GM12873 (cell line): ENCODE data around the gene BTBD8.

Source experiments
- TF ChIP-seq, protein P1 (sequence below): IDR thresholded peaks from 2 replicates; pipeline ENCODE4 v1.5.1; 2012; ENCODE audit warnings: low read depth, mild to moderate bottlenecking, moderate library complexity, low read length, control low read depth; ENCODE audit not compliant: insufficient read depth; ENCODE audit errors: missing control alignments

BTBD8 gene

DNA sequence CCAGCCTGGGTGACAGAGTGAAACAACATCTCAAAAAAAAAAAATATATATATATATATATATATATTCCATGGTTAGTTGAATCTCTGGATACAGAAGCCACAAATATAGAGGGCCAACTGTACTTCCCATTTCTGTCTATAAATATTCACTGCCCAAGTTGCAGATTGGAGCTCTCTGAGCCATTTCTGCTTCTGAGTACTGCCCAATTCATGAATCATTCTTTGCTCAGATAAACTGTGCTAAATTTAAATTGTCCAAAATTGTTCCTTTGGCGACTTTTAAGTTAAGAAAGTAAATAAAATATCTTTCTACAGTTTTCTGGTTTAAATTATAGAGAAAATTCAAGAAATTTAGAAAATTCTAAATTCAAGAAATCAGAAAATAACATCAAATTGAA, 114.4 kb downstream of the BTBD8 start:
- TF ChIP-seq, protein P1, sequence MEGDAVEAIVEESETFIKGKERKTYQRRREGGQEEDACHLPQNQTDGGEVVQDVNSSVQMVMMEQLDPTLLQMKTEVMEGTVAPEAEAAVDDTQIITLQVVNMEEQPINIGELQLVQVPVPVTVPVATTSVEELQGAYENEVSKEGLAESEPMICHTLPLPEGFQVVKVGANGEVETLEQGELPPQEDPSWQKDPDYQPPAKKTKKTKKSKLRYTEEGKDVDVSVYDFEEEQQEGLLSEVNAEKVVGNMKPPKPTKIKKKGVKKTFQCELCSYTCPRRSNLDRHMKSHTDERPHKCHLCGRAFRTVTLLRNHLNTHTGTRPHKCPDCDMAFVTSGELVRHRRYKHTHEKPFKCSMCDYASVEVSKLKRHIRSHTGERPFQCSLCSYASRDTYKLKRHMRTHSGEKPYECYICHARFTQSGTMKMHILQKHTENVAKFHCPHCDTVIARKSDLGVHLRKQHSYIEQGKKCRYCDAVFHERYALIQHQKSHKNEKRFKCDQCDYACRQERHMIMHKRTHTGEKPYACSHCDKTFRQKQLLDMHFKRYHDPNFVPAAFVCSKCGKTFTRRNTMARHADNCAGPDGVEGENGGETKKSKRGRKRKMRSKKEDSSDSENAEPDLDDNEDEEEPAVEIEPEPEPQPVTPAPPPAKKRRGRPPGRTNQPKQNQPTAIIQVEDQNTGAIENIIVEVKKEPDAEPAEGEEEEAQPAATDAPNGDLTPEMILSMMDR: no peak

DNA sequence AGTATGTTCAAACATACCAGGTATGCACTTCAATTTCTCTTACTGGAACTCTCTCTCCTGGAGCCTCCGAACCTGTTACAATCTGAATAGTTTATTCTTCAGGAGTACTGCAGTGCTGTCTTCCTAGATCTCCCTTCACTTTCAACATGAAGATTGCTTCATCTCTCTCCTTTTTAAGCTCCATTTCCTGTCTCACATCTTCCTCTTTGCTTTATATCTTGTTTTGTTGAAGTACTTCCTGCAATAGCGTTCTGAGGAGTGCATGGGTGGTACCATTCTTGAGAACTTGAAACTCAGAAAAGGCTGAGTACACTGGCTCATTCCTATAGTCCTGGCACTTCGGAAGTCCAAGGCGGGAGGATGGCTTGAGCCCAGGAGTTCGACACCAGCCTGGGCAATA, 121.8 kb downstream of the BTBD8 start:
- TF ChIP-seq, protein P1: no peak

DNA sequence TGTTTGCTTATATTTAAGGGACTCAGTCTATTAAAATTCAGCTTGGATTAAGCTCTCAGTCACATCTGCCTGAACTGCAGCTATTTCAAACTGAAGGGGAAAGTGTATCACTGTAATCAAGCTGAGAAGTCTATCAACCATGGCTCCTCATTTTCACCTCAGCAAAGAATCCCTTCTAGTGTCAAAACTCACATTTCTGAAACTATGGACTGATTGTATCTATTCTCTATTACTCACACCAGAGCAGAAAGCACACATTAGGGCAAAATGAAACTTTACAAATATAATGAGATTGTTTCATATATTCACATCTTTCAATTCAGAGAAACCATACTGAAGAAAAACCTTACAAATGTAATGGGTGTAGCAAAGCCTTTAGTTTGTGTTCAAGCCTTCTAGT, 123.0 kb downstream of the BTBD8 start:
- TF ChIP-seq, protein P1: no peak

DNA sequence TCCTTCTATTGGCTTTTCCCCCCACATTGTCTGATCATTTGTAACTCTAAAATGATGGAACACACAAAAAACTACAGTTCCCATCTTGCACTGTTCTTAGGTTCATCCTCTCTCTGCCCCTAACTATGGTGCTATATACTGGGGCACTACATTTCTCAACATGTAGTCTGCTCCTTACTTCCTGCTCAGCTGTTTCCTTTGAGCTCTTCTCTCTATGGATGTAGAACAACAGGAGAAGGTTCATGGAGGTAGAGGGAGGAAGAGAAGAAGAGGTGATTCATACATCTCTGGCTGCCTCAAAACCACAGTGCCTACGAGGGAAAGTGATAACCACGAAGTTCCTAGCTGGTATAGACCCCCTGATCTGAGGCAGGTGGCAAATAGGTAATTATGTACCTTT, 130.6 kb downstream of the BTBD8 start:
- TF ChIP-seq, protein P1: no peak

DNA sequence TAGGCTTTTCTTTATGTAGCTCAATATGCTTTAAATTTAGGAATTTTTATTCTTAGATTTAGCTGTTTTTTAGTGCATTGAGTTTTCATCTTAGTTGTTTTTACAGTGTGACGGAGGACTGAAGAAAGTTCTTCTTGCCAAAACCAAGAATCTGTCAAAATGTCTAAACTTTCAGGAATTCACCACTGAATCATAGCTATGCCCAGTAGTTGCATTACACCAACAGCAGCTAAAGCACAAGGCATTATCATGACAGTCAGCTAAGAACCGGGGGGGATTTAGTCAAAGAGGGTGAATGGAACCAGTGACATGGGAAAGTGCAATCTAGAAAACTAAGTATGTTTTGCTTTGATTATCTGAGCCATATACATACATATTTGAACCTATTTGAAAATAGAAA, 131.0 kb downstream of the BTBD8 start:
- TF ChIP-seq, protein P1: no peak

DNA sequence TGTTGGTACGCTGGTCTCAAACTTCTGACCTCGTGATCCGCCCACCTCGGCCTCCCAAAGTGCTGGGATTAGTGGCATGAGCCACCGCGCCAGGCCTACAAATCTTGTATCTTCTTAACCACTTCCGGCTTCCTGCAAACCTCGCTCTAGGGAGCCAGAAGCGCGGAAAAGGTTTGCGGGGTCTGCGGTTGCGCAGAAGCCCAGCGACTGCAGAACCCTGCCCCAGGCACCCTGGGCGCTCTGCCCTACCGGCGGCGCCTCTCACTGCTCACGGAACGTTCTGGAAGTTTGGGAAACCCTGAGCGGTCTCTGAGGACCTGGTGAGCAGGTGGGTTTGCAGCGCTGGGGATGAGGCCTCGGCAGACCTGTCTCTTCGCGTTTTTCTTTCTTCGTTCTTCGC, 137.6 kb downstream of the BTBD8 start, which contains the start of gene C1orf146:
Gene C1orf146, plus strand, starts transcription at position 195 of the 400 bp plus-strand sequence. CDS start 13,506 bp downstream, outside the sequence.
- TF ChIP-seq, protein P1: no peak

DNA sequence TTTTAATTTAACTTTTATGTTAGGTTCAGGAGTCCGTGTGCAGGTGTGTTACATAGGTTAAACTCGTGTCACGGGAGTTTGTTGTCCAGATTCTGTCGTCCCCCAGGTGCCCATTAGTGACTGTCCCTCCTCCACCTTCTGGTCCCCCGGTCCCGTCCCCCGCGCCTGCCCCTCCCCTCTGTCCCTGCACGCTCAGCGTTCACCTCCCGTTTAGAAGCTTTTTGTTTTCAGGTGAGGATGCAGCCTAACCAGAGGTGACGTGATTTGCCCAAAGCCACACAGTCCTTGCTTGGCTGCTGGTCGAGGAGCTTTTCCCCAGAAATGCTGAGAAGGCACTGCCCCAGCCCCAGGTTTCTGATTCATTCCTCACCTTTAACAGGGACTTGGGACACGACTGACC, 138.4 kb downstream of the BTBD8 start:
- TF ChIP-seq, protein P1: no peak
